OCI-LY1 (cell line): Measurements from ENCODE around the gene MLH3.

Experiments used
- EZH2 ChIP-seq: fragments of 200-600 bp; sonication (generic), shearing (Covaris generic); IDR thresholded peaks from 2 replicates; pipeline ENCODE4 v1.8.0; 2017; ENCODE audit warnings: borderline replicate concordance, mixed run types, mild to moderate bottlenecking, antibody characterized with exemption, low read length, moderate library complexity, mixed read lengths
- TF ChIP-seq, protein P1 (sequence below): fragments of 200-600 bp; sonication (generic), shearing (Covaris generic); IDR thresholded peaks from 2 replicates; pipeline ENCODE4 v1.5.1; 2017; ENCODE audit warnings: mild to moderate bottlenecking, antibody characterized with exemption, low read length, moderate library complexity, mixed read lengths

- TF ChIP-seq, protein P1, sequence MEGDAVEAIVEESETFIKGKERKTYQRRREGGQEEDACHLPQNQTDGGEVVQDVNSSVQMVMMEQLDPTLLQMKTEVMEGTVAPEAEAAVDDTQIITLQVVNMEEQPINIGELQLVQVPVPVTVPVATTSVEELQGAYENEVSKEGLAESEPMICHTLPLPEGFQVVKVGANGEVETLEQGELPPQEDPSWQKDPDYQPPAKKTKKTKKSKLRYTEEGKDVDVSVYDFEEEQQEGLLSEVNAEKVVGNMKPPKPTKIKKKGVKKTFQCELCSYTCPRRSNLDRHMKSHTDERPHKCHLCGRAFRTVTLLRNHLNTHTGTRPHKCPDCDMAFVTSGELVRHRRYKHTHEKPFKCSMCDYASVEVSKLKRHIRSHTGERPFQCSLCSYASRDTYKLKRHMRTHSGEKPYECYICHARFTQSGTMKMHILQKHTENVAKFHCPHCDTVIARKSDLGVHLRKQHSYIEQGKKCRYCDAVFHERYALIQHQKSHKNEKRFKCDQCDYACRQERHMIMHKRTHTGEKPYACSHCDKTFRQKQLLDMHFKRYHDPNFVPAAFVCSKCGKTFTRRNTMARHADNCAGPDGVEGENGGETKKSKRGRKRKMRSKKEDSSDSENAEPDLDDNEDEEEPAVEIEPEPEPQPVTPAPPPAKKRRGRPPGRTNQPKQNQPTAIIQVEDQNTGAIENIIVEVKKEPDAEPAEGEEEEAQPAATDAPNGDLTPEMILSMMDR = no peak
- no peak for TF ChIP-seq EZH2
Observed at GRCh38 chr14:75010472-75011093, 40.7 kb downstream of the MLH3 start.
